ENCODE data around the gene ITGAL. TPM values are rescaled to one million over a fixed set of nuclear protein-coding genes. Genes with fewer than 3 reads are reported as not detected.
A peak's percentile ranks its signal among the peaks of the same experiment; 100 is the strongest.

ITGAL gene
- polyA plus RNA-seq, 1 donor: 2.1 TPM

DNA sequence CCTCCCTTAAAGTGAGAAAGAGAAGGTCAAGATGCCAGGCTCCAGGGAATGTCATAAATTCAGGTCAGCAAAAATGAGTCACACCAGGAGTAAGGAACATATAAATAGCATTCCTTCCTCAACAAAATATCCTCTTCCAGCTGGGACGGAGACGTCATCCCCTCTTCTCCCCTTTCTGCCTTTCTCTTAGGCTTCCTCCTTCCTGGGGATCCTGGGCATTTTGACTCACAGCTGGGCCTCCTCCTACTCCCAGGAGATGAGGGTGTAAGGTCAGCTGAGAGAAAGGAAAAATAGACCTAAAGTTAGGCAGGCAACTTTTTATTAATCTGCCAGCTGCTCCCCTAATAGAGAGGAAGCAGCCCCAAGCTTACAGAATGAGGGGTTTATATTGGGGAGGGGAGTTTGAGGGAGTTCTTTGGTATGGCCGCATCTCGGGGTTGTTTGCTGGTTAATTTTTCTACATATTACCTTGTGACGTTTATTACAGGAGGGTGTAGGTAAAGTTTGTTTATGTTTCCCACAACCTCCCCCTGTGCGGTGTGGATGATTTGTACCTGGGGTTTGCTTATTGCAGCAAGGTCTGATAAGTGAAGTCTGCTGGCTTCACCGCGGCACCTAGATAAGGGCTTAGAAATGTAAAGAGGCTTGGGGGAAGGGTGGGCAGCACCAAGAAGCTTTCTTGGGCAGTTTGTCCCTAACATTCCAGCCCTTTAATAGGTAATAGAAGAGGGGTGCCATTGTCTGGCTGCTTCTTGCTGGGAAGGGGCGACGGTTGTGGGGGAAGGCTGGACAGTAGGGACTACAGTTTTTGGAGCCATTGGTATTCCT lies 69.2 kb downstream of the ITGAL start:
- DNase-seq: no peak

DNA sequence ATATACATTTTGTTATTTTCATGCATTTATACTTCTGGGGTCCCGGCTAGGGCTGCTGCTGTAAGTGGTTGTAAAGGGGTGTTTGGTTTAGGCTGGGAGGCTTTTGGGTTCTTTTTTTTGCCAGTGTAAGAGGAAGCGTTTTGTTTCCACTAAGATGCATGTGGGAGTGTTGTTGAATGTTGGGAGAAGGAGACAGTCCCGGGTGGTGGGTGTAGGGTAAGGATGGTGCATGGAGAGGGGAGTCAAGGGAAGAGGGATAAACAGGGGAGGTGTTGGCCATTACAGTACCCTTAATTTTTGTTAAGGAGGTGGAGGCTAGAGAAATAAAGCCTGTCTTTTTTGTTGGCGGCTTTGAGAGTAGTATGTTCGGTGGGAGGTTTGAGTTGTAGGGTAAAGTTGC lies 70.5 kb downstream of the ITGAL start:
- DNase-seq: no peak

DNA sequence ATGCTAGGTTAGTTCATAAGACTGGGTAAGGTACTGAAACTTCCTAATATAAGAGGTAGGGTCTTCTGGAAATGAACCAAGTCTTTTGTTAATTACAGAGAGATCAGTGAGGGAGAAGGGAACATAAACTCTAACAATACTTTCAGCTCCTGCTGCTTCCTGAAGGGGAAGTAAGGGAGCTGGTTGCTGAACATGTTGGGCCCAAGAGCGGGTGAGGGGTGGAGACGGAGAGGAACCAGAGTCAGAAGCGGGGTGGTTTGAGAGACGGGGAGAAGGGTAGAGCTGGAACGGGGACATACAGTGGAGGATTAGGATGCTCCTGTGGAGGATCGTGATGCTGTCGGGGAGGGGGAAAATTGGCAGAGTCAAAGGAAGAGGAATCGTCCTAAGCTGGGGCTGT lies 73.6 kb downstream of the ITGAL start:
- DNase-seq: no peak

DNA sequence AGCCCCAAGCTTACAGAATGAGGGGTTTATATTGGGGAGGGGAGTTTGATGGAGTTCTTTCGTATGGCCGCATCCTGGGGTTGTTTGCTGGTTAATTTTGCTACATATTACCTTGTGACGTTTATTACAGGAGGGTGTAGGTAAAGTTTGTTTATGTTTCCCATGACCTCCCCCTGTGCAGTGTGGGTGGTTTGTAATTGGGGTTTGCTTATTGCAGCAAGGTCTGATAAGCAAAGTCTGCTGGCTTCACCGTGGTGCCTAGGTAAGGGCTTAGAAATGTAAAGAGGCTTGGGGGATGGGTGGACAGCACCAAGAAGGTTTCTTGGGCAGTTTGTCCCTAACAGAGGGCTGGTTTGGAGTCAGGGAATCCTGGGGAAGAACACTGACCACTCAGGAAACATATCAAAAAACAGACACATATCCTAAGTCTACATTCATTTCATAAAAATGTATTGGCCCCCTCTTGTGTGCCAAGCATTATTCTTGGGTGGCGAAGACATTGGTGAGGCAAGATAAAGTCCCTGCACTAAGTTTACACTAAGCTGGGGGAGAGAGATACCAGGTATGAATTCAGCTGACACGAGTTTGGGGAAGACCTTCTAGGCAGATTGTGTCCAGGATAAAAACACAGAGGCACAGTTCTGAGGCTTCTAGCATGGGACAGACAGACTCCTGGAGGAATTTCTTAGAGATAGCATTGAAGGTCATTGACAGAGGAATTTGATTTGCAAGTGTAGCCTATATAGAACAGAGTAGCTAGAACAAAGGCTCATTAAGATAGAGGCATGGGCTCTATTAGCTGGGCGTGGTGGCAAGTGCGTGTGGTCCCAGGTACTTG lies 76.1 kb downstream of the ITGAL start:
- DNase-seq: no peak

DNA sequence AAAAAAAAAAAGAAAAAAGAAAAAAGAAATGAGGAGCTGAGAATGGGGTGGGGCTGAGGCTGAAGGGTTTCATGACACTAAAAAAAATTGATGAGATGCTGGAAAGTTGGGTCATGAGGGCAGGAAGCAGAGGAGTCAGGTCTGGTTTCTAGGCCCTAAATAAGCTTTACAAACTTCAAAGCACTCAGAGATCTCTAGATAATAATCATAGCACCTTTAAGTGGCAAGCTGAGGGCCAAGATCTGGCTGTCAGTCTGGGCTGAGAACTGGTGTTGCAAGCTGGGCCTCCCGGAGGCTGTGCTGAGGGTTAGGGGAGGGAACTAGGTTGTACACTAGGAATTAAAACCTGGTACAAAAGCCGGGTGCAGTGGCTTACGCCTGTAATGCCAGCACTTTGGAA lies 79.2 kb downstream of the ITGAL start:
- DNase-seq: no peak

GRCh38 chr16:30552956-30553355 lies 80.4 kb downstream of the ITGAL start:
- DNase-seq: no peak

- DNase-seq: no peak
Measured at GRCh38 chr16:30553393-30553899, 80.9 kb downstream of the ITGAL start.

DNA sequence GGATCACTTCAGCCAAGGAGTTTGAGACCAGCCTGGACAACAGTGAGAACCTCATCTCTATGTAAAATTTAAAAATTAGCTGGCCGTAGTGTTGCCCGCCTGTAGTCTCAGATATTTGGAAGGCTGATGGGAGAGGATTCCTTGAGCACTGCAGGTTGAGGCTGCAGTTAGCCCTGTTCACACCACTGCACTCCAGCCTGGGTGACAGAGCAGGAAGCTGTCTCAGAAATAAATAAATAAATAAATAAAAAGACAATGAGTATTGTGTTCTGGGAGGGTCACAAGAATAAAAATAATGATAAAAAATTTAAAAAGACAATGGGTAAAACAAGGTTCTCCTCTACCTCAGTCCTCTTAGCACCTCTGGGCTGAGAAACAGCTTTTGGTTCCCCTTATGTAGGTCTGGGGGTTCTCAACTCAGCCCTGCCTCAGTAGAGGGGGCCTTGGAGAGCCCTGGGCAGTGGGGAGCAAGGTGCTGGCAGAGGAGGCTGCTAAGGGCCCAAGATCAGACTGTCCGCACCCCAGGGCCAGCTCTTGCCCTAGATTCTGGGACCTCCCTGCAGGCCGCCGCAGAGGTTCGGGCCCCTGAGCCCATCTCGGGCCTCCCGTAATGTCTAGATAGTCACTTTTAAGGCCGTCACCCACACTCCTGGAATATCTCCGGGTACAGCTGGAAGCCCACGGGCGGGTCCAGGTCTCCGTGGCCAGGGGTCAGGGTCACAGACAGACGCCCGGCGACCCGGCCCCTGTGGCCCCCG lies 82.2 kb downstream of the ITGAL start:
- DNase-seq: no peak

DNA sequence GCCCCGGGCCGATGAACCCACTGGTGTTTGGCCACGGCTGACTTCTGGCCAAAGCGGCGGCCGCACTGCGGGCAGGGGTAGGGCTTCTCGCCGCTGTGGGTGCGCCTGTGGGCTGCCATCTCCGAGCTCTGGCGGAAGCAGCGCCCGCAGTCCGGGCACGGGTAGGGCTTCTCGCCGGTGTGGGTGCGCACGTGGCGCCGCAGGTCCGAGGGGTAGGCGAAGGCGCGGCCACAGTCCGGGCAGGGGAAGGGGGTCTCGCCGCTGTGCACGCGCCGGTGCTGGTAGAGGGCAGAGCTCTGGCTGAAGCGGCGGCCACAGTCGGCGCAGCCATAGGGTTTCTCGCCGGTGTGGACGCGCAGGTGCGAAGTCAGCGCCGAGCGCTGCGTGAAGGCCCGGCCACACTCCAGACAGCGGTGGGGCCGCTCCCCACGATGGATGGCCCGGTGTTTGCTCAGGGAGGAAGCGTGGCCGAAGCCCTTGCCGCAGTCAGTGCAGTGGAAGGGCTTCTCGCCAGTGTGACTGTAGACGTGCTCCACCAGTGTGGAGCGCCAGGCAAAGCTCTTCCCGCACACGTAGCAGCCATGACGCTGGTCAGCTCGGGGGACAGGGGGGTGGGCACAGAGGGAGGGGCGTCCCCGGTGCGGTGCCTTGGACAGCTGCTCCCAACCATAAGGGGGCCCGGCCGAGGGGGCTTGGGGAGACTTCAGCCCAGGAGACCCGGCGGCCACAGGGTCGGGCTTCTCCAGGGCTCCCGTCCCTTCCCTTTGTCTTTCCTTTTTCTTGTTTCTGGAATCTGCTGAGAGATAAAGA lies 83.0 kb downstream of the ITGAL start:
- DNase-seq: no peak

DNA sequence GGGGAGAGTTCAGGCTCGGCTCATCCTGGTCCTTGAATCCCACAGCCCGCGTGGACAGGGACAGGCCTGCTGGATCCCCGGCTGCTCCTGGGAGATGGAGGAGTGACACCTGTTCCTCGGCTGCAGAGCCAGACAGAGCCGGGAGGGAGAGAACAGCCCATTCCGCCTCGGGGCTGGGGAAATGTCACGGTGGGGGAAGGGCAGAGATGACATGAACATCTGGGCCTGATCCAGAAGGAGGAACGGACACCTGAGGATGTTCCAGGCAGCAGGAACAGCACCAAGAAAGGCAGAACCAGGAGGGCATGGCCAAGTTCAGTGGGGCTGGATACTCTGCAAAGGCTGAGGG lies 83.6 kb downstream of the ITGAL start:
- no peak for DNase-seq

GRCh38 chr16:30557707-30557956 lies 85.1 kb downstream of the ITGAL start:
- DNase-seq: no peak

DNA sequence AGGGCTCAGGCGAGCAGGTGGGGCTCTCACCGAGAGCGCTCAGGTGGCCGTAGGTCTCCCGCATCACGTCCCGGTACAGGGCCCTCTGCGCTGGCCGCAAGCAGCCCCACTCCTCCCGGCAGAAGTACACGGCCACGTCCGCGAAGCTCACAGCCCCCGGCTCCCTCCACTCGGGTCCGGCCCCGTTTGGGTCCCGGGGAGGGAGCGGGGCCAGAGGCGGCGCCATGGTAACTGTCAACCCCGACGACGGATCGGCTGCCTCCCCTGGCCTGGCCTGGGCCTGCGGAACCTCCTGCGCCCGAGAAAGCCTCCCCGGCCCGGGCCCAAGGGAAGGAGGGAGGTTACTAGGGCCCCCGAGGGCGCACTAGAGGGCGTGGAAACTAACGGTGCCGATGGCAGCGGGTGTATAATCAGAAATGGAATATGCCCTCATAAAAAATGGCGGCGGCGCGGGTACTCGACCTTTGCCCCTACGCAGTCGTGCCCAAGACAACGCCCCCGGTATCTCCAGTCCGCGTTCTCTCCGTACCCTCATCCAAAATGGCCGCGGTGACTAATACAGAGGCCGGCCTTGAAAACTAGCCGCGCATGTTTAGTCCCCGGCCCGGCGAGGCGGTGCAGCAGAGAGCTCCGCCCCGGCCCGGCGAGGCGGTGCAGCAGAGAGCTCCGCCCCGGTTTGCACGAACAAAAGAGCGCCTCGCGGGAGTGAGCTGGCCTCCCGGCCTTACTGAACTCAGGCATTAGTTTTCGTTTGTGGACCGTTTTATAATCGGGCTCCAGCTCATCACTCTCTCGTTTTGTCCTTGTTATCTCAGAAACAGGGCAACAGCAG lies 85.6 kb downstream of the ITGAL start, which contains the start of gene ZNF764:
TSS of gene ZNF764 (minus strand) at position 418 of the 832 bp plus-strand sequence. CDS start at position 226, 192 bp downstream.
- DNase-seq: peak; percentile 97

DNA sequence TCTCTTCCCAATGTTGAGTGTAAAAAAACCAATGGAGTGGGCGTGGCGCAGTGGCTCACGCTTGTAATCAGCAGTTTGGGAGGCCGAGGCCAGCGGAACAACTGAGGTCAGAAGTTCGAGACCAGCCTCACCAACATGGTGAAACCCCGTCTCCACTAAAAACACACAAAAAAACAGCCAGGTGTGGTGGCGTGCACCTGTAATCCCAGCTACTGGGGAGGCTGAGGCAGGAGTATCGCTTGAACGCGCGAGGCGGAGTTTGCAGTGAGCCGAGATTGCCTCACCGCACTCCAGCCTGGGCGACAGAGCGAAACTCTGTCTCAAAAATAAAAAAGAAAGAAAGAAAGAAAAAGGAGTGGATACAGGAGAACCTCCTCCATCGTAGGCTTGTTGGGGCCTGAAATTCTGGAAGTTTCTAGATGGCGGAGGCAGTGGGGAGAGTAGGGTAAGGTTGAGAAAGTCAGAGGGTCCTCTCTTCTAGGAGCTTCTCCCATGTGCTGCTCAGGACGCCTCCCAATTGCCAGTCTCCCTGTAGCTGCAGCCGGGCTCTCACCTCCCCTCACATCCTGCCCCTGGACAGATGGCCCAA lies 86.3 kb downstream of the ITGAL start:
- DNase-seq: no peak

DNA sequence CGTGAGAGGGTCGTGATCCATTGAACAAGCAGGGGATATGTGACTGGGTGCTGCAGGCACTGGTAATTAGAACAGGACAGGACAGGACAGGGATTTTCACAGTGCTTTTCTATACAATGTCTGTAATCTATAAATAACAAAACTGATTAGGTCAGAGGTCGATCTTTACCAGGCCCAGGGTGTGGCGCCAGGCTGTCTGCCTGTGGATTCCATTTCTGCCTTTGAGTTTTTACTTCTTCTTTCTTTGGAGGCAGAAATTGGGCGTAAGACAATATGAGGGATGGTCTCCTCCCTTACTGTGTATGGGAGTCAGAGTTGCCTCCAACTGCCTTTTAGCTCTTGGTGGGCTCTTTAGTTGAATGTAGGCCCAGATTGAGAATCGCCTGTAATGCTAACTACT lies 87.1 kb downstream of the ITGAL start:
- no peak for DNase-seq

DNA sequence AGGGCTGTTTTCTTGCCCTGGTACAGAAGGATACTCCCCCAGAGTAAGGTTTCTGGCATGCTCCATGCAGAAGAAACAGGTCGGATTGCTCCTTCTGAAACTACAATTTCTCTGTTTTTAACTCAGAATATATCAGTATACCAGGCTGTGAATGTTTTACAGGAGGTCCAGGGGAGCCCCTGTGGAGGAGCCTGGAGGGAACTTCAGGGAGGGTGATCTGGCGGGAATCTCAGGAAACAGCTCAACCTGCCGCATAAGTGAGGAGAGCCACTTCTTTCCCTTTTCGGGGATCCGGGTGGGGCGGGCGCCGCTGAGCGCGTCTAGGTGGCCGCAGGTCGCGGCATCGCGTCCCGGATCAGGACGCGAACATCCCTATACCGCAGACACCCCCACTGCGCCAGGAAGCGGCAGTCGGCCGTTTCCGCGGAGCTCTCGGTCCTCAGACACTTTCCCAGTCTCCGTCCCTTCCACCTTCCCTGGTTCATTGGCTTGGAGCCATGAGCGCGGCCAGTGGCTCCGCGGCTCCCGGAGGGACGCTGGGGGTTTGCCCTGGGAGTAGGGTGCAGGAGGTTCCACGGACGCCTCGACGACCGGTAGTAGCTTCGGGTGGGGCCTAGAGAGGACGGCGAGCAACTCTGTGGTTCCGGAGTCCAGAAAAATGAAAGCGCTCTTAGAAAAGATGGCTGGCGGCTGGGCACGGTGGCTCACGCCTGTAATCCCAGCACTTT lies 88.7 kb downstream of the ITGAL start:
- no peak for DNase-seq

DNA sequence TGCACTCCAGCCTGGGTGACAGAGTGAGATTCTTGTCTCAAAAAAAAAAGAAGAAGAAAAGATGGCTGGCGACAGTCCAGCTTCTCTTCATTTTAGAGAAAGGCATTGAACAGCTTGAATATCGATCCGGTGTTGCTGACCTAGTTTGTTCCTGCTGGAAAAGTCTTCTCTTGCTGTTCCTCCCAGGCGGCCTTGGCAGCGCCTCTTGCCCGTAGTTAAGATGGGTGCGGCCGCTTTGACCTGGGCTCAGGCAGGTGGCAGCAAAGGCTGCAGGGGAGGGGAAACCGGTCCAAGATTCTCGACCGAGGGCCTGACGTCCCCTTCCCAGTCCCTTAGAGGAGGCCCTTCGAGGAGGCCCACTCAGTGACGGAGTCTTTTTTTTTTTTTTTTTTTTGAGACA lies 89.5 kb downstream of the ITGAL start:
- DNase-seq: no peak

GRCh38 chr16:30565526-30565925 lies 93.0 kb downstream of the ITGAL start:
- no peak for DNase-seq

DNA sequence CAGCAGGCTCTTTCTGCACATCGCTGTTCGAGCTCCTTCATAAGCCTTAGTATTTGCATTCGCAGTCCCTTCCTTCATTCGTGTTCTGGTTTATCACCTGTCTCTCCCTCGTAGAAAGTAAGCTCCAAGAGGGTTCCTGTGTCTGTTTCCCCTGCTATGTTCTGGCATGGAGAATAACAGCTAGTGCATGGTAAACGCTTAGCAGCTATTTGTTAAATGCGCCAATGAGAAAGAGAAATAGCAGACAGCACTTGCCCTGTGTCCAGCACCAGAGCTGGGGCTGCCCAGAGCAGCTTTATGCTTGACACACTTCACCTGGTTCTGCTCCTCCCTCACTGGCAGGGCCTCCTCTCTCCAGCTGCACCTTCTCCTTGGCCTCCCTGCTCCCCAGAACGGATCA lies 93.4 kb downstream of the ITGAL start:
- no peak for DNase-seq

- no peak for DNase-seq
Measured at GRCh38 chr16:30566531-30566930, 94.0 kb downstream of the ITGAL start.
